Retina (tissue), 1 donor: ENCODE measurements around the gene UBE4B.
A peak's percentile ranks its signal among the peaks of the same experiment; 100 is the strongest.
"Not testable (repeated sequence)": the region's sequence is repeated elsewhere in the genome, so short reads cannot be mapped to it uniquely, and the experiment has no call there.

Source experiments
- DNase-seq: peaks from one replicate; pipeline ENCODE4 v3.0.0-alpha.2; 2016

UBE4B gene

GRCh38 chr1:10179406-10180091, 146.8 kb downstream of the UBE4B start:
- peak; percentile 60 for DNase-seq

GRCh38 chr1:10181154-10181553, 148.4 kb downstream of the UBE4B start:
- DNase-seq = no peak

GRCh38 chr1:10185759-10186158, 153.0 kb downstream of the UBE4B start:
- DNase-seq = no peak

GRCh38 chr1:10186331-10187025, 153.7 kb downstream of the UBE4B start:
- DNase-seq = no peak

GRCh38 chr1:10187026-10187334, 154.2 kb downstream of the UBE4B start:
- no peak for DNase-seq

GRCh38 chr1:10188133-10188650, 155.4 kb downstream of the UBE4B start:
- no peak for DNase-seq

- no peak for DNase-seq
These were observed 156.9 kb downstream of the UBE4B start for GRCh38 chr1:10189659-10190058.

- no peak for DNase-seq
These were observed 159.5 kb downstream of the UBE4B start for GRCh38 chr1:10192263-10192662.

GRCh38 chr1:10193288-10193687, 160.5 kb downstream of the UBE4B start:
- DNase-seq = no peak

GRCh38 chr1:10195570-10195969, 162.8 kb downstream of the UBE4B start:
- no peak for DNase-seq

GRCh38 chr1:10196976-10197375, 164.2 kb downstream of the UBE4B start:
- no peak for DNase-seq

GRCh38 chr1:10200620-10201019, 167.9 kb downstream of the UBE4B start:
- no peak for DNase-seq

GRCh38 chr1:10204003-10204642, 171.4 kb downstream of the UBE4B start:
- peak; percentile 51 for DNase-seq

GRCh38 chr1:10205206-10205605, 172.4 kb downstream of the UBE4B start:
- DNase-seq = not testable (repeated sequence)

GRCh38 chr1:10207810-10208209, 175.1 kb downstream of the UBE4B start:
- no peak for DNase-seq

- no peak for DNase-seq
These were observed 175.8 kb downstream of the UBE4B start for GRCh38 chr1:10208537-10208936.

GRCh38 chr1:10209590-10209904, 176.8 kb downstream of the UBE4B start:
- no peak for DNase-seq

GRCh38 chr1:10209905-10210810, 177.4 kb downstream of the UBE4B start, which contains the start of gene KIF1B:
KIF1B (plus strand) TSS chr1:10210570; CDS start chr1:10232329, 21,759 bp downstream.
- DNase-seq = peak; percentile 100

- peak; percentile 83 for DNase-seq
These were observed 178.4 kb downstream of the UBE4B start for GRCh38 chr1:10210841-10211804.

- DNase-seq = no peak
These were observed 179.2 kb downstream of the UBE4B start for GRCh38 chr1:10211805-10212410.

GRCh38 chr1:10212476-10212875, 179.7 kb downstream of the UBE4B start:
- no peak for DNase-seq
